Activated gamma-delta T cell treated with Interleukin-2 at 50 U/mL for 16 hours (primary cell): ENCODE data around the gene TMEM107.

Experiments
- DNase-seq: peaks from one replicate; pipeline ENCODE4 v3.0.0-alpha.2; 2020

The TMEM107 gene

DNA sequence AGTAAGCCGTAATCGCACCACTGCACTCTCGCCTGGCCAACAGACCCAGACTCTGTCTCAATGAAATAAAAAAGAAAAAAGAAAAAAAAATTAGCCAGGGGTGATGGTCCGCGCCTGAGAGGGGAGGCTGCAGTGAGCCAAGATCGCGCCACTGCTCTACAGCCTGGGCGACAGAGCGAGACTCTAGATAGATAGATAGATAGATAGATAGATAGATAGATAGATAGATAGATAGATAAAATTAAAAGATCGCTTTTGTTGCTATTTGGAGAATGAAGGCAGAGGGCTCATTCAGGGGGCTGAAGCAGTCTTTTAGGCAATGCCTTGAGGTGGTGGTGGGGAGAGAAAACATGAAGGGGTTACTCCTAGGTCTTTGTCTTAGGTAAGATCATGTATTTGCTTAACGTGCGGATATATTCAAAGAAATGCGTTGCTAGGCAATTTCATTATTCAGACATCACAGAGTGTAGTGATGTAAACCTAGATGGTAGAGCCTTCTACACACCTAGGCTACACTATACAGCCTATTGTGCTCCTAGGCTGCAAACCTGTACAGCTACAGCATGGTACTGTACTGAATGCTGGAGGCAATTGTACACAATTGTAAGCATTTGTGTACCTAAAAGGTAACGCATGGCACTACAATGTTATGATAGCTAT, 47.9 kb downstream of the TMEM107 start:
- no peak for DNase-seq

DNA sequence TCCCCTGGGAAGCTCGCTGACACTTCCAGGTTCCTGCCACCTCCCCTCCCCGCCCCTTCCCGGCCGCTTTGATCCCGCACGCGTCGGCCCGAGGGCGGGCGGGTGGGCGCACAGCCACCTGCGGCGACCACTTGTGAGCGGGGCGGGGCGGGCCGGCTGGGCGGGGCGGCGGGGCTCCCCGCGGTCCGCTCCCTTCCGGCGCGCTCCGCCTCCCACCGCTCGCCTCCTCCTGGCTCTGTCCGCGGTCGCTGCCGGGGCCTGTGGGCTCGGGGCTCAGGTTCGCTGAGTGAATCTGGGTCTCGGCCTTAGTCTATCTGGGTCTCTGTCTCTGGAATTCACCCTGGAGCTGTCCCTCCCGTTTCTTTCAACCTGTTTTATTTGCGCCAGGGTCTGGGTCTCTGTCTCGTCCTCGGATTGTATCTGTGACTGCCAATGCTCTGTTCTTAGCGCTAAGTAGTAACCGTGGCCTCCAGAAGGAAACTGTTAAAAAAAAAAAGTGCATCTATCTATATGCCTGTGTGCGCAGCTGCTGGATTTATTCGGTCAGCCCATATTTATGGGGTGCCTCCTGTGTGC, 49.6 kb downstream of the TMEM107 start:
- DNase-seq, result no peak

DNA sequence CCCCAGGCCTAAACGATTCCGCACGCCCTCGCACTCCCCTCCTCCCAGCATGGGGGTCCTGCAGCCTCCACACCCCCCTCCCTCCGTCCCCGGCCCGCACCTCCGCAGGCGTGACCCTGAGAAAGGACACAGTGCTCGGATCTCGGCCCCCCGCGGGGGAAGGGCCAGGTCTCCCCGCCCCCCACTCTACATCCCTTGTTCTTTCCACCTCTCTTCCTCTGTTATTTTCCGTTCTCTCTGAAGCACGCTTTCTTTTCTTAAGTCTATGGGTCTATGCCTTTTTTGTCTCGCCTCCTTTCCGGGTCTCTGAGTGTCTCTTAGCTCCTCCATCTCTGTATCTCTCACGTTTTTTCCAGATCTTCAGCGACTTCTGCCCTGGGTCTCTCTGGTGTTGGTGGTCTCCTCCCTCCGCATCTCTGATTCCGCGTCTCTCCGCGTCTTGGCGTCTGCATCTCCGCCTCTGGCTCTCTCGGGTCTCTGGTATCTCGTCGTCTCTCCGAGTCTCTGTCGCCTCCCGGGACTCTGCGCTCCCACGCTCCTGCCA, 50.2 kb downstream of the TMEM107 start:
- no peak for DNase-seq

DNA sequence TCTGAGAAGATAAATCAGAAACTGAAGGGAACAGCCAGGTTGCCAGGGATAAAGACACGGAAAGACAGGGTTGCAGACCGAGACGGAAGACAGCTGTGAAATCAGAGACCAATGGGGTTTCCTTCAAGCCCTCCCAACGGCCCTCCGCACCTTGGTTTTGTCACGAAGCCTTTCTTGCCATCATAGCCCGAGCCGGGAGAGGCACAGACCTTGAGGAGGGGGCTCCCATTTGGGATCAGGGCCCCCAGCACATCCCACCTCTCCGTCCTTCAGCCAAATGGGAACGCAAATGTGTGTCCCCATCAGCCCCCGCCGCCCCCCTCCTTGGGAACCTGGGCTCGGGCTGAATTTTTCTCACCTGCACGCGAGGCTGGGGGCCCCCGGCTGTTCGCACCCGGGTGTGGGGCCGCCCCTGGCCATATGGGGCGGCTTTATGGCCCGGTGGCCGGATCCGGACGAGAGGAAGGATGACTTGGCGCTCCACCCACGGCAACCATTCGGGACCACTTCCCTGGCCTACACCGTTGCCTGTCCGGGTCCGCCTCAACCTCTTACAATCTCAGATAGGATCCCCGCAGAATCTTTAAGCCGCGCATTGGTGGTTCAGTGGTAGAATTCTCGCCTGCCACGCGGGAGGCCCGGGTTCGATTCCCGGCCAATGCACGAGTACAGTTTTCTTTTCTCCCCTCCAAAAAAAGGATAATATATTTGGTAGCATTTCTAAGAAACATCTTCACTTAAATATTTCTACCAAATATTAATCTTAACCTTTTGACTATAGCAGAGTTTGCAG, 50.8 kb downstream of the TMEM107 start:
- DNase-seq, result peak; percentile 85

DNA sequence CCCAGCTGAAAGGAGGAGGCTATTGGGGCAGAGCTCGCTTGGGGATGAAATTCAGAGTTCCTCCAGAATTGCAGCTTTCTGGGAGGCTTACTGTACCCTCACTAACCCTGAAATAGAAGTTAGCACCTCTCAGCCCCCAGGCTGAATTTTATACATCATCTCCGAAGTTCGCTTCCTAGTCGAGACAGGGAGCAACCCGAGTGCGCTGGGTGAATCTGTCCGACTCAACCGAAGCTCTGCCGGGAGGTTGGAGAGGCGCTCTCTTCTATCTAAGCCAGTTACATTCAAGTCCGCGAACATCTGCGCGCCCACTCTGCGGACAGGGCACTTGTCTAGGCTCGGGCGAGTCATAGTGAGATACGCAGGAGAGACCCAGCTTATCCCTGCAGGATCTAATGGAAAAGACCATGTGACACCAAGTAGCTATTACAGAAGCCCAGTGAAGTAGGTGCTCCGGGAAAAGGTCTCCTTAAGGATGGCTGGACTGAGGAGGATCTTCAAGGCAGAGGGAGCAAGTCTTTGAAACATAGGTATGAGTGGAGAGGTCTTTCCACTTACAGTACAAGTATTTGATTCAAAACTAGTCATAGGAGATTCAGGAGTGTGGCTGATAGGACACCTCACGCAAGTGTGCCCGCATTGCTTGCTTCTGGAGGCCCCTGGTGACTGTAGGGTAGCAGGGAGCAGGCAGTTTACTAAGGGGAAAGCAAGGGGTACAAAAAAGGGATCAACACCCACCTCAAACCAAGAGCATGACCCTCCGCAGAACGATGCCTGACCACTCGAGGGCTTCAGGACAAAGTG, 51.6 kb downstream of the TMEM107 start:
- DNase-seq, result no peak

DNA sequence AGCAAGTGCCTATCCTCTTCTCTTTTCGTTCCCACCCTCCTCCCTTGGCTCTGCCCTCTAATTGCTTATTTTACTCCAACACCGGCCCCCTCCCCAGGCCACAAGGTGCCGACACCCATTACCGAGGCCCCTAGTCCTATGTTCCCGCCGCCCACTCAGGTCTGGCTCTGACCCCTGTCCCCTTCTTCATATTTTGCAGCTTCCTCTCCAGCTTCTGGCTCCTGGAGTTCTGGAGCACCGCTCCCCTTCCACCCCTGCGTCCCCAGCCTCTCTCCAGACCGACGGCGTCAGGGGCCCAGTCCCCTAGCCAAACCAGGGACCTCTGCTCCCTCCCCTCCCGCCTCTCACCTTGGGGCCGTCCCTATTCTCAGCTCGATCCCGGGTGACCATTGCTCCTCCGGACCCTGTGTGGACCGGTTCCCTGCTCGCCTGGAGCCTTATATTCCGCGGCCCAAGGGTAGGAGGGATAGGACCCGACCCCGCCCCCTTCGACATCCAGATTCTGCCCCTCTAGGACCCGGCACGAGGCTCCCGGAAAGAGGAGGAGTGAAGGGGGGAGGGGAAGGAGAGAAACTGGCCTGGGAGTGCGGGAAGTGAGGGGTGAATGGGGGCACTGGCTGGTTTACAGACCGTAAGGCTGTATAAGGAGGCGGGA, 52.4 kb downstream of the TMEM107 start, which contains the start of gene HES7:
Gene HES7, minus strand, starts transcription at position 412 of the 655 bp plus-strand sequence. Its CDS starts 22 bp downstream, at position 390.
- DNase-seq, result no peak

DNA sequence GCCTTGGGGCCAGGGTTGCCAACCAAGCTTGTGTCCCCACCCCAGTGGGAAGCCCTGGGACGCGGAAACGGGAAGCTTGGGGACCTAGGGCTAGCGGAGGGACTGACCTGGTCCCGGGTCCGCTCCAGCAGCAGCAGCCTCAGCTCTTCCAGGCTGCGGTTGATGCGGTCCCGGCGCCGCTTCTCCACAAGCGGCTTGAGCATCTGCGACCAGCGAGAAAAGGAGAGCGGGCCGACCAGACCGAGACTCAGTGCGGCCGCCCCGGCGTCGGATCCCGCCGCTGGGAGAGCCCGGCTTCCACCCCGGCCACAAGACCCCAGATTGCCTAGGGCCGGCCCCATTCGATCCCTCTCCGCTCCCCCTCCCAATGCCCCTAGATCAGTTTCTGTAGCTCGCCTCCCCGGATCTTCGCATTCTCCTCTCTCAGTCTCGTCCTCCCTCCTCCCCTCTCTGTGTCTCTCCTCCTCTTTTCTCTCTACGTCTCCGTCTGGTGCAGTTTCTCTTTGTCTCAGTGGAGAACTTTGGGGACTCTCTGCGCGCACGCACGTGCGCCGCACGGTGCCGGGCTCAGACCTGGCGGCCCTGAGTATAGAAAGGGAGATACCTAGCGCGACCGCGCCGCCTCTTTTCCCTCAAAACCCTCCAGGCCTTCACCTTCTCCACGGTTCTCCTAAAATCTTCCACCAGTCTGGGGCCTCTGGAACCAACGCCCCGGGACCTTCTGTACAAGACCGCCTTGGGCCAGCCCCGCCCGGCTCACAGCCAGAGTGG, 53.1 kb downstream of the TMEM107 start:
- DNase-seq, result no peak
